Measurements from ENCODE around the gene TRIM62.

GRCh38 chr1:33141781-33142180 is 40.1 kb downstream of the TRIM62 start:
- TF ChIP-seq CTCF (IDR thresholded peaks at IDR 0.05) = no peak
- TF ChIP-seq ZFX (IDR thresholded peaks at IDR 0.05; ENCODE audit: borderline replicate concordance) = no peak
